ENCODE data around the gene NTN1. TPM values are rescaled to one million over a fixed set of nuclear protein-coding genes. Genes with fewer than 3 reads are reported as not detected.

Gene NTN1
- total RNA-seq, 2 donors from 2014 or later: 99.9 to 167 TPM

DNA sequence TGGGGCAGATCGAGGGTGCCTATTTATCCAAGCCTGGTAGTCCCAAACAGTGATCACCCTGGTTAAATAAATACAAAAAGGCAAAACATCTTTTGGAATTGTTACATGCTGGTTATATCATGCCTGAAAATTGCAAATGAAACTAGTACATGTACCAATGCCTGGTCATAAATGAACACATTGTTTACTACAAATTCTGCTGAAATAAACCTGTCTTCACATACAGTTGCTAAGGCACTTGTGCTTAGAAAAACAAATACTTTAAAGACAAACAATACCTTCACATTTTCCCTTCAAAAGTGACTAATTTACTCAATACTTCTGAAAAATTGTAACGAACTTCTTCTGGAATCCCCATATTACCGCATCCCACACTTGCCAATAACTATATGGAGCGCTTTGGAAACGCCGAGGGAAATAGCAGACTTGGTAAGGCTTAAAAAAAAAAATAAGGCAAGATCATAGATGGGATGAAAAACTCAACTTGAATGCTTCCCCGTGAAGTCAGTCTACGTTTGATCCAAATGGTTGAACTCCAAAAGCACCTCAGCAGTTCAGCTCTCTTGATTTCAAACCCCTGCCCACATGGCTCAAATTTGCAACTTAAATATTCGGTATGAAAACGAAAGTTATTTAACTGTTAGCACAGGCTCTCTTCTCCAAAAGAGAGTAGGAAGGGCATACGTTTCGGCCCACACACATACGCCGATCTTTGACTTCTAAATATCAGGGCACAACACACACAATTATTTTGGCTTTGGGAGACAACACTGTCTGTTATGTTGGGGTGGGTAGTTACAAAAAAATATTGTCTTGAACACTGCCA, 264.5 kb downstream of the NTN1 start:
- ATAC-seq (no peak), DNase-seq (no peak)
- intact Hi-C loops (cut with DNase I): no loop called here

DNA sequence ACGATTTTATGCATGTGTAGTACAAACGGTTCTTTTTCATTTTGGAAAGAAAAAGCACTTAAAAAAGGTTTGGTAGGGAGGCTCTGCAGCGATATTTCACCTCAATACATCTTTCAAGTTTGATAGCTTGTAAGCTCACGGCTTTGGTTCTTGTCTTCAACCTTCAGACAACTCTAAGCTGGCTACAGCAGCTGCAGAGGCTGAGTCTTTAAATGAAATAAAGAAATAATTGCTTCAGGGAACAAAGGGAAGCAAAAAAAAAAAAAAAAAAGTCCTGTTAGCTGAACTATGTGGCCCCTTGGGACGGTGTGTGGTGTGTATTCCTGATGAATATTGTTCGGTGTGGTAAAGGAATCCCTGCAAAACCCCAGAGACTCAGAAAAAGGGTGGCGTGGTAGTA, 265.1 kb downstream of the NTN1 start:
- ATAC-seq (no peak), DNase-seq (no peak)
- intact Hi-C loops (cut with DNase I): no loop called here

DNA sequence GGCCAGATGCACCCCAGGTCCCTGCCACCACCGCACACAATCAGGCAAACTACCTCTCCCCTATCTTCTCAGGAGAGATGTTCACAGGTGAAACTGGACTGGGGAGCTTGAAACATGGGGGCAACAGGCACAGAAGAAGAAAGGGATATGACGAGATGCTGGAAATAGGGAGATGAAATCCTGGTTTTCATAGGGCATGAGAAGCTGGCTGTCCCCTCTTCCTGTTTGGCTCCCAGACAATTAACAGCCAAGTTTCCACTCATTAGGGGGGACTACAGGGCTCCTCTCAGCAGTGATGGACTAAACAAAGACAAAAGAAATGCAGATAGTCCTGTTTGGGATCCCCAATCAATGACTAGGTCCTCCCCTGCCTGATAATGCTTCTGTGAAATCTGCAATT, 266.0 kb downstream of the NTN1 start:
- no peak for DNase-seq
- intact Hi-C loops (cut with DNase I): no loop called here
- no peak for ATAC-seq

DNA sequence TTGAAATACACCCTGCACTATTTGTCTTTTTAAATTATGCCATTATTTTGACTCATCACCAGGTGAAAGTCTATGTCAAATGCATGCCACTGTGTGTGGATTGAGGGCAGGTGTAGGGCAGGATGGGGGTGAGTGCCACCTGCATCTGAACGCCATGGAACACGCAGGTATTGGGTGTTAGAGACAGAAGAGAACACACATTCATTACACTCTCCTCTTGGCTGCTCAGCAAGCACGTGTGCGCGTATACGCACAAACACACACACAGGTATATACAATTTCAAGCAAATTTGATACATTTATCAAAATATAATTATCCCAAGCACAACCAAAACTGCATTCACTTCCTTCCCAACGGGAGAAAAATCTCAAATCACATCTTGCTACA, 268.9 kb downstream of the NTN1 start:
- intact Hi-C loops (cut with DNase I): loop anchor here (5.0 to 10.0 kb wide), 3 partner anchors 53 to 298 kb away; no protein-coding TSS in a partner anchor
- ATAC-seq (no peak), DNase-seq (no peak)

DNA sequence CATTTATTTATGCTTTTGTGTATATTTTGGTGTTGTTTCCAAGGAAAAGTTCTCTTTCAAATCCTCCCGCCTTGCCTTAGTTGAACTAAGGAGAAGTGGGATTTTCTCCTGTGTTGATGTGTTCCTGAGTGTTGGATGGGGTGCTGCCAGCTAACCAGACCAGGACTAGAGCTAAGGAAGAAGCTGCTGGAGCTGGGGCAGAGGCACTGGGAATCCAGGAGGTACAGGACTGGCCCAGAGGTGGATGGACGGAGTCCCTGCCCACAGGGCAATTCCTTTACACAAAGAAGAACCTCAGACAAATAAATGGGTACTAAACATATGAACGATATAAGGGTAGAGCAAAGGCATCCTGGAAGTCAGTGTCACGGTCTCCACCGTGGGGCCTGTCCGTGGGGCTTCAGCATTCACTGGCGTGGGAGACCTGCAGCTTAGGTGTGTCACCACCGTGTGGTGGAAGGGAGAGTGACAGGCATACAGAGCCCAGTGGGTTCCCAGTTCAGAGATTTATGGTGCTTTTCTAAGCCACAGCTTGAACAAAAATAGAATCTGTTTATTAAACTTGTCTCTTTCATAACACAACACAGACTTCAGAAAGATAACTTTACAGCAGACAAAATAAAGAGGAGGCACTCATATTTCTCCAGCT, 270.7 kb downstream of the NTN1 start:
- ATAC-seq (peak; percentile 90 to 96), DNase-seq (peak; percentile 69)
- intact Hi-C loops (cut with DNase I): loop anchor here (5.0 to 10.0 kb wide), 3 partner anchors 55 to 300 kb away; no protein-coding TSS in a partner anchor

DNA sequence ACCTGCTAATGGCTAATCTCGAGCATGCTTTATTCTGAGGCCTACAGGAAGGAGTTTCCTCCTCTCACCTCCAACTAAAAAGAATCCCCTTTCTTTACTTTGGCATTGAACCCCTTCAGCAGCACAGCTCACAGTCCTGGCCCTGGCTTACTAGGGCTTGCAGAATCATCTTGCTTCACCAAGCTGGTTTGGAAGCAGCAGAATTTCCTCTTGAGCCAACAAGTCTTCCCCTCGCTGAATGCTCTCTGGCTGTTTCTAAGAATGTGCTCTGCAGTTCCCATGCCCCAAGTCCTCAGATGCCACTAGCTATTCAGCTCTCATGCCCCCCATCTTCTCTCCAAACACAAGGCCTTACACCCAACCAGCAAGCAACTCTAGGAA, 271.2 kb downstream of the NTN1 start:
- no peak for DNase-seq
- peak; percentile 23 to 48 for ATAC-seq
- intact Hi-C loops (cut with DNase I): loop anchor here (5.0 to 10.0 kb wide), 3 partner anchors 55 to 300 kb away; no protein-coding TSS in a partner anchor

Other genes with a start within 250 kb of the NTN1 start
- not detected for gene MFSD6L, start 222.1 kb upstream of the NTN1 start, total RNA-seq
- 1 to 10 TPM in 1 of 2 donors, under 1 TPM in 1; 0.79 to 1.1 TPM for gene PIK3R6, start 153.8 kb upstream of the NTN1 start, total RNA-seq
- gene PIK3R5, start 55.8 kb upstream of the NTN1 start, total RNA-seq: 1 to 10 TPM; 6.3 TPM

All from left cardiac atrium (tissue), 4 donors.